Lung microvascular endothelial cell (primary cell): Measurements from ENCODE around the gene SMAD9. TPM values are rescaled to one million over a fixed set of nuclear protein-coding genes. Genes with fewer than 3 reads are reported as not detected.
A peak's percentile ranks its signal among the peaks of the same experiment; 100 is the strongest.

ENCODE experiments used
- DNase-seq, 2 donors: peaks; one replicate each; pipeline versions ENCODE4 v3.0.0 to v3.0.0-alpha.2; 2010; ENCODE audit warnings: low read depth in 2 of 2
- total RNA-seq: library from RNA; depleted of rRNA; stranded (reverse); fragments of >200 nt; gene quantifications from 2 replicates; pipeline ENCODE4 v1.2.1, GENCODE V29; 2014

Gene SMAD9
- 9.4 and 14.3 TPM in 2 replicates for total RNA-seq

DNA sequence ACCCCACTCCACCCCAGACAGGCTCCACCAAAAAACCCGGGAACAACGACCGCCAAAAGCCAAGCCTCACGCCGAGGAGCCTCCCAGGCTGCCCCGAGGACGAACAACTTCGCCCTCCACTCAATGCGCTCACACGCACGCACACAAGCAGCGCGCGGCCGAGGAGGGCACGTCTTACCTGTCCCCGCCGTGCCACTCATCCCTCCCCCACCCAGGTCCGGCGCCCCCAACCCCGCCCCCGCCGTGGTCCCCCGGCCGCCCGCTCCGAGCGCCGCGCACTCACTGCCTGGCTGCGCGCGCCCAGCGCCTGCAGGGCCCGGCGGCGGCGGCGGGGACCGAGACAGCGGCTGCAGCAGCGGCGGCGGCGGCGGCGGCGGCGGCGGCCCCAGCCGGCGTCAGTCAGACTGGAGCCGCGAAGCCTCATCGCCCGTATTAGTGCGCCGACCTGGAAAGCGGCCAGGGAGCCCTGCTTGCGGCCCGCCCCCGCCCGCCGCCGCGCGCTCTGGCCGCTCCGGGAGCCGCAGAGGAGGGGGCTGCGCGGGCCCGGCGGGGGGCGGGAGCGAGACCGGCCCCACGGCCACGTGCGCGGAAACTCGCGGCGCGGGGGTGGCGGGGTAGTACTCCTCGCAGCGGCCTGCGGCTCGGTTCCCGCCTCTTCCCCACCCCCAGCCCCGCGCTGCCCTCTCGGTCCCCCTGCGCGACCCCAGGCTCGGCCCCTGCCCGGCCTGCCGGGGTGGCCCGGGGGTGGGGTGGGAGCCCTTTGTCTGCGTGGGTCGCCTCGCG is at the start of gene SMAD9:
Gene SMAD9, minus strand, starts transcription at position 406 of the 783 bp plus-strand sequence. CDS start 40,549 bp downstream, outside the sequence.
- DNase-seq, result peak; percentile 80 to 90

DNA sequence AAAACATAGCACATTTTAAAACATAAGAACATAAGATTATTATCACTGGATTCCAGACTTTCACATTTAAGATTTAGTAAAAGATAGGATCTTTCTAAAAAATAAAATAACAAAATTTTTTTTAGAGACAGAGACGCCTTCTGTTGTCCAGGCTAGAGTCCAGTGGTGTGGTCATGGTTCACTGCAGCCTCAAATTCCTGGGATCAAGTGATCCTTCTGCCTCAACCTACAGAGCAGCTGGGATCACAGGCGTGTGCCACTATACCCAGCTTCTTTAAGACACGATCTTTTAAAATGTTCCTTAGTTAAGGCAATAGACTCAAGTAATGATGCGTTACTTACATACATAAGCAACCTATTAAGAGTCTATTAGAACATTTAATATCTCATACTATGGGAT is 46.4 kb upstream of the SMAD9 start:
- no peak for DNase-seq

DNA sequence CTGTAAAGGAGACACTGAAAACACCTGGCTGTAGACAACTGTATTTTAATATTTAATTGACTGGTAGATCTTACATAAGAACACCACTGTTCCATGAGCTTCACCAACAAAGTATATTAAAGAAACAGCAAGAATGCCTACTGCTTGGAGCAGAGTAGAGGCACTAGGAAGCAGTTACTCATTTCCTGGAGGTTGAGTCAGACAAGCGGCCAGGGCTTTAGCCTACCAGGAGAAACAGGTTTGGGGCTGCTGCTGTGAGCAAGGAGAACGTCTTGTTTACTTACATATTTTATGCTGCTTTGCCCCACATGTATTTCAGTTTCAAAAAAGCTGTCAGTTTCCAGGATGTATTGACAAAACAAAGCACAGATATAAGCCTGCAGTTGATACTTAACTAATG is 45.7 kb upstream of the SMAD9 start:
- DNase-seq, result peak; percentile 50 to 97

- DNase-seq, result no peak
Observed at GRCh38 chr13:36959456-36960116, 39.5 kb upstream of the SMAD9 start.

- peak in 1 of 2 donors; percentile 7 for DNase-seq
Observed at GRCh38 chr13:36954542-36954941, 34.5 kb upstream of the SMAD9 start.

GRCh38 chr13:36950920-36951319 is 30.9 kb upstream of the SMAD9 start:
- no peak for DNase-seq

DNA sequence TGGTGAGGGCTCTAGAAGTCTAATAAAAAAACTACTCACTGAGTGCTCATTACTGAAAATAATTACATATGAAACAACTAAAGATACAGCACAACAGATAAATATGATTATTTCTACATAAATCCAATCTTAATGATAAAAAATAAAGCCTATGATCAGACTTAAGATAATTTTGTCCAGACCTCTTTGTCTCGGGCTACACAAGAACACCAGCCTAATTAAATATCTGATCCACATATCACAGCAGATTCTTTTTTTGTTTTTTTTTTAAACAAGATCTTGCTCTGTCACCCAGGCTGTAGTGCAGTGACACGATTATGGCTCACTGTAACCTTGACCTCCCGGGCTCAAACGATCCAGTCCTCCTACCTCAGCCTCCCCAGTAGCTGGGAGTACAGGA is 30.3 kb upstream of the SMAD9 start:
- no peak for DNase-seq

- peak in 1 of 2 donors; percentile 33 for DNase-seq
Observed at GRCh38 chr13:36945078-36945477, 25.0 kb upstream of the SMAD9 start.

DNA sequence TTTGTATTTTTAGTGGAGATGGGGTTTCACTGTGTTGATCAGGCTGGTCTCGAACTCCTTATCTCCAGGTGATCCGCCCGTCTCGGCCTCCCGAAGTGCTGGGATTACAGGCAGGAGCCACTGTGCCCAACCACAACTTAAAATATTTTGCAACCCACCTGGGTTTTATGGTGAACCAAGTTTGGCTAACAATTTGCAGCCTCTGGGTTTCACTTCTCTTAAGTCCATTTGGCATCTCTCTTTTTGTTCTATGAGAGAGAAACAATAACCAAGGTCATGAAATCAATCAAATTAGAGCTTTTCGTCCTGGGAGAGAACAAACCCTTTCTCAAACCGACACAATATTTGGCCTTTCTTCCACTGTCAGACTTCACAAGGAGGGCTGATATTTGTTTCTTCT is 5.6 kb upstream of the SMAD9 start:
- no peak for DNase-seq

DNA sequence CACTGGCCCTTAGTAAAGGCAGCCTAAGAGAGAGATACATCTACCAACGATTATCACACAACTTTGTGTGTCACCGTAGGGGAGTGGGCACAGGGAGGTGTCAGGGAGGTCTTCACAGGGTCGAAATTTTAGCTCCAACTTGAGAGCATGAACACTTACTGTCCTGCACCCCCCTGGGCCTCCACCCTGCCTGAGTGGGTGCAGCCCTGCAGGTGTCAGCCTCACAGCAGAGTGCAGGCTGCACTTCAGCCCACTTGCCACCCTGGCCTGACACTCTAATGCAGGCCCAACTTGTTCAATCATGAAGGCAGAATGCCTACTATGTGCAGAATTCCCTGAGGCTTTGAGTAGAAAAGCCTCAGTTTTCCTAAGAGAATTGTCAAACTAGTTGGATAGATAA is 4.0 kb upstream of the SMAD9 start:
- DNase-seq, result no peak

GRCh38 chr13:36921631-36922301 is 1.7 kb upstream of the SMAD9 start:
- no peak for DNase-seq

- DNase-seq, result peak in 1 of 2 donors; percentile 2
Observed at GRCh38 chr13:36920616-36921185, 663 bp upstream of the SMAD9 start.

DNA sequence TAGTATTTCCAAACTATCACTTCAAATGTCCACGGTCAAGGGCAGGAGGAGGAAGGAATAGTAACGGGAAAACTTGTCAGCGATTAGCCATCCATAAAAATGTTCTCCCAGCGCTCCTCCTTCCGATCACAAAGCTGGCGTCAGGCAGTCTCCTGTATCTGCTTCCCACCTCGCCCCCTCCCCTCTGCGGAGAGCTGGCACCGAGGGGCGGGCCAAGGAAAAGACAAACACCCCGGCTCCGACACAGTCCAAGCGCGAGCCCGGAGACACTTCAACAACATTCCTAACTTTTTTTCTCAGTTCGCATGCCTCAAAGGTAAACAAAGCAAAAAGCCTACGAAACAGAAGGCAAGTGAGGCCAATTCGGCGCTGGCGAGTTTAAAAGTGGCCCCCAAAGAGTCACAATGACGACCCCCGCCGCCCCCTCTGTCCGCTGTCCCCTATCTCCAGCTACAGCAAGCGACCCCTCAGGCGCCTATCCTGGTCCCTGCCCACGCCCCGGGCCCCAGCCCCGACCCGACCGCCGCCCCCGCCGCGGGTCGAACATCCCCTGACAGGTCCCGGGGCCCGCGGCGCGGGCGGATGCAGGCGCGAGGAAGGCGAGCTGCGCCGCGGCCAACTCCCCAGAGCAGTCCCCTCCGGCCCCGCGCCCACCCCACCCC is 736 bp downstream of the SMAD9 start:
- peak; percentile 49 to 61 for DNase-seq

DNA sequence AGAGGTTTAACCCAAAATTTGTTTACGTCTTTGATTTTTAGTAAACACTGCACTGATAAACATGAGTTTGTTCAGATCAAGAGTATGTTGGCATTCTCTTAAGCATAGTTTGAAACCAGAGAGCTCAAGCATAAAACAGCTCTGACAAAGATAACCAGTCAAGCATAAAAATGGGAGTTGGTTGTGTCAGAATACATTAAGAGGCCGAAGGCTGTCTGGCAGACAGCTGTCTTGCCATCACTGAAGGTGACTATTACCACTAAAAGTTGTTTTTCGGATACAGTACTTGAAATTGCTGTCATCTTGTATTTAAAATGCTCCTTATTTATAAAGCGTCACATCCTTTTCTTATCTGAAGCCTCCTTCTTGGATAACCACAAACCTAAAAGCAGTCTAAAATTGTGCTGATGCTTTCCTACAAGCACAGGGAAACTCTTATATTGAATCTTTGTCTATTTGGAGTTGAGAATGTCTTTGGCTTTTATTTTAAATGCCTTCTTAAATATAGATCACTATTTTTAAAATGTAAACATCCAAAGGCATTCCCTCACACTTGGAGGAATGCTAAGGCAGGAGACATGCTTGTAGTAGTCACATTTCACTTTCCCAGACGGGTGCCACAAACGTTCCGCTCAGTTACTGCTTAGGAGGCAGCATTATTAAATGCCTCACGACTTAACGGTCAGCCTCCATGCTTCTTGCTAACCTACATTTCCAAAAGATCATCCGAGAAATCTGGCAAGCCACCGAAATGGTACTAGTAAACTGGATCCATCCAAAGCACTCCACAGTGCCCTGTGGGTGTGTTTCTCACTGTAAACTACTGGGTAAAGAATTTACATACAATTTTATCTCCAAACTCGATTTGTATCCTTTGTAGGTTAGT is 1.5 kb downstream of the SMAD9 start:
- DNase-seq, result peak in 1 of 2 donors; percentile 39

DNA sequence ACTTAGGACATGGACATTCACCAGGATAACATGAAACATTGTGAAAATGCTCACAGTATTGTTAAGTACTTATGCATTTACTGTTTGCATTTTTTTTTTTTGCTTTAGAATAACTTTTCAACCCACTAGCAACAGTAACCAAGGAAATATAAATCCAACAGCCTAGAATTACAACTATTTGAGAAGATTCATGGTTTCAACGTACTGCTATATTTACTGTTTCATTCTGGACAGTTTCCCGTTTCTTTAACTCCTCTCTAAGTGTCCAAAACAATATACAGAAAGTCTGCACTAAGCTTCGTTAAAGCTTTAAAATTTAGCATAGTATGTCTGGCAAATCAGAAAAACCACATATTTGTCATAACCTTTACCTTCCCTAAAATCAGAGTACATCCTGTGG is 2.7 kb downstream of the SMAD9 start:
- peak in 1 of 2 donors; percentile 42 for DNase-seq

- no peak for DNase-seq
Observed at GRCh38 chr13:36915896-36916640, 4.0 kb downstream of the SMAD9 start.

DNA sequence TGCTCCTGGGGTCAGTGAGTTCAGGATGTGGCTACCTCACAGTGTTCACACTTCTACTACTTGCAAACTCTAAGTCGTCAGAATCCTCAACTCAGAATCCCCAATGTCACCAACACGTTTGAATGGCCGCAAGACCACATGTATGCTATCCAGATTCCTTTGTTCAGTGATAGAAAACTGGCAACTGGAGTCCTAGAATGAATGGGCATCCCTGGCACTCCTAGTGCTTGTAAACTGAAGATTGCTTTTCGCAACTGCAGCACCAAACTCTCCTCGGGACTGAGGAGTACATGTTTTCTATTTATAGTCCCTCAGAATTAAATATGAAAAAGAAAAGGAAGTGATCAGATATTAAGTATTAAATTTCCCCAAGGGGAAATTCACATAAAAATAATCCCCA is 4.9 kb downstream of the SMAD9 start:
- no peak for DNase-seq

DNA sequence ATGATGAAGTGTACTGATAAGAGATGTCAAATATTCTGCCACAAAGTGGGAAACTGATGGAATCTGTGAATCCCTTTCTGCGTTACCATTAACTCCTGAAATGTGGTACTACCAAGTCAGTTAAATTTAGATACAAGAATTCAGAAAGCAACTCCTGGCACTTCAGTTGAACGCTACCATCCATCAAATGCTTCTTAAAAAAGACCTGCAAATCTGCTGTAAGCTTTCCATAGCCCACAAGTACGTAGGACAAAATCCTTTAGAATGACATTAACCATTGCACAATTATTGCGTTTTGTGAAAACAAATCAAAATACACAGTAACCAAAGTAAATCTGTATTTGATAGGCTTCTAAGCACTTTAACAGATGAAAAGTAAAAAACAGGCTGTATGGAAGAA is 5.4 kb downstream of the SMAD9 start:
- DNase-seq, result no peak

DNA sequence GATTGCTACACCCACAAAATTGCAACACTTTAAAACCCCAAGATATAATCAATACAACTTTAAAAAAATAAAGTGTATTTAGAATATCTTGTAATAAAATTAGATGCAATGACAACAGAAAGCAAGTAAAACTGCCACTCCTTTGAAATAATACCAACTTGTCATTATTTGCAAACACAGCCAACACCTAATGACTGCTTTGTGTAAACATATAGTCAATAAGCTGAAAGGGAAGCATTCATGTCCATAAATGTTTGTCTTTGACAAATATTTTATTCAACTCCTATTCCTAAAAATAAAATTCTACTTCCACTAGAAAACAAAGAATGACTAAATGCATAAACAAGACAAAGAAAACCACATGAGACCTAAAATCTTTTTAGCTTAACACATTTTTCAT is 6.6 kb downstream of the SMAD9 start:
- DNase-seq, result no peak

GRCh38 chr13:36912973-36913372 is 7.1 kb downstream of the SMAD9 start:
- no peak for DNase-seq
